ENCODE data around the gene ZC3H18.

ZC3H18 gene

DNA sequence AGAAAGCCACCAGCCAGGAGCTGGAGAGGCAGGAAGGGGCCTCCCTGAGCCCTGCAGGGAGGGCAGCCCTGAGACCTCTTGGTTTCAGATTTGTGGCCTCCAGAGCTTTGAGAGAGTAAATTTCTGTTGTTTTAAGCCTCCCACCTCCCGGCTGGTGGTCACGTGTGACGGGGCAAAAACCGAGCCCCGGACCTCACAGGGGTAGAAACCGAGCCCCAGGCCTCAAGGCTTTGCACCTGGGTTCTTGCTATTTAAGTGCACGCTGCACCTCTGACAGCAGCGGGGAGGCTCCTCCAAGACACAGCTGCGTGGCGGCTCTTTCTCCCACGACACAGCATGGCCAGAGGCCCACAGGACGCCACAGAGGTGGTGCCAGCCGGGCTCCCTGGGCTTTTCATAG is 17.4 kb upstream of the ZC3H18 start:
- H3K27me3 ChIP-seq (ENCODE audit: insufficient read depth, poor library complexity, severe bottlenecking), result no peaks in the 10 kb centered on the region
- DNase-seq (ENCODE audit: low read depth in 1 of 2, low spot score in 1 of 2), result no peak
- no peak overlapping the region for H3K27ac ChIP-seq (replicated peaks)

DNA sequence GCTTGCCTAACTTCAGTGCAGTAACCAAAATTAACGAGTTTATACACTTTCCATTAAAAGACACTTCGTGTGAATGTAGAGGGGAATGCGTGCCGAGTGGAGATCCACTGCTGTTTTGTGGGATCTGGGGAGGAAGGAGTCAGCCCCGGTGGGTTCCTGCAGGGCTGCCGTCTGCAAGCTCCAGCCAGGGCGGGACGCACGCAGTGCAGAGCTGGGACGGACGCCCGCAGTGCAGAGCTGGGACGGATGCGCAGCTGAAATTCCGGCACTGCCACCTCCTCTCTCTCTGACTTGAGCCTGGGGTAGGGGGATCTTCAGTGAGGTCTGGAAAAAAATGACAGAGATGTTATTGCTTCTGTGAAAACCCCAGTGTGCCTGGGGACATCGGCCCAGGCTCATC is 16.5 kb upstream of the ZC3H18 start:
- no peak for TF ChIP-seq POLR2AphosphoS5 (IDR thresholded peaks at IDR 0.05; ENCODE audit: low read depth)
- TF ChIP-seq GABPA (IDR thresholded peaks at IDR 0.05; ENCODE audit: low read depth), result no peak
- no peak for TF ChIP-seq SPI1 (IDR thresholded peaks at IDR 0.05; ENCODE audit: borderline replicate concordance, low read depth)
- H3K27ac ChIP-seq (replicated peaks), result no peak overlapping the region
- no peaks in the 10 kb centered on the region for H3K27me3 ChIP-seq (ENCODE audit: insufficient read depth, poor library complexity, severe bottlenecking)
- DNase-seq (ENCODE audit: low read depth in 1 of 2, low spot score in 1 of 2), result no peak
- H3K4me3 ChIP-seq (replicated peaks; ENCODE audit: insufficient read depth, low read length), result no peak overlapping the region

More for the DNA sequence above, 17.4 kb upstream of the ZC3H18 start:
- no peak overlapping the region for H3K4me3 ChIP-seq (replicated peaks; ENCODE audit: insufficient read depth, low read length)
- TF ChIP-seq, protein P1, sequence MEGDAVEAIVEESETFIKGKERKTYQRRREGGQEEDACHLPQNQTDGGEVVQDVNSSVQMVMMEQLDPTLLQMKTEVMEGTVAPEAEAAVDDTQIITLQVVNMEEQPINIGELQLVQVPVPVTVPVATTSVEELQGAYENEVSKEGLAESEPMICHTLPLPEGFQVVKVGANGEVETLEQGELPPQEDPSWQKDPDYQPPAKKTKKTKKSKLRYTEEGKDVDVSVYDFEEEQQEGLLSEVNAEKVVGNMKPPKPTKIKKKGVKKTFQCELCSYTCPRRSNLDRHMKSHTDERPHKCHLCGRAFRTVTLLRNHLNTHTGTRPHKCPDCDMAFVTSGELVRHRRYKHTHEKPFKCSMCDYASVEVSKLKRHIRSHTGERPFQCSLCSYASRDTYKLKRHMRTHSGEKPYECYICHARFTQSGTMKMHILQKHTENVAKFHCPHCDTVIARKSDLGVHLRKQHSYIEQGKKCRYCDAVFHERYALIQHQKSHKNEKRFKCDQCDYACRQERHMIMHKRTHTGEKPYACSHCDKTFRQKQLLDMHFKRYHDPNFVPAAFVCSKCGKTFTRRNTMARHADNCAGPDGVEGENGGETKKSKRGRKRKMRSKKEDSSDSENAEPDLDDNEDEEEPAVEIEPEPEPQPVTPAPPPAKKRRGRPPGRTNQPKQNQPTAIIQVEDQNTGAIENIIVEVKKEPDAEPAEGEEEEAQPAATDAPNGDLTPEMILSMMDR (IDR thresholded peaks at IDR 0.05; ENCODE audit: insufficient read depth, low read length), result no peak
- TF ChIP-seq POLR2AphosphoS5 (IDR thresholded peaks at IDR 0.05; ENCODE audit: low read depth), result no peak
- TF ChIP-seq, protein P2, sequence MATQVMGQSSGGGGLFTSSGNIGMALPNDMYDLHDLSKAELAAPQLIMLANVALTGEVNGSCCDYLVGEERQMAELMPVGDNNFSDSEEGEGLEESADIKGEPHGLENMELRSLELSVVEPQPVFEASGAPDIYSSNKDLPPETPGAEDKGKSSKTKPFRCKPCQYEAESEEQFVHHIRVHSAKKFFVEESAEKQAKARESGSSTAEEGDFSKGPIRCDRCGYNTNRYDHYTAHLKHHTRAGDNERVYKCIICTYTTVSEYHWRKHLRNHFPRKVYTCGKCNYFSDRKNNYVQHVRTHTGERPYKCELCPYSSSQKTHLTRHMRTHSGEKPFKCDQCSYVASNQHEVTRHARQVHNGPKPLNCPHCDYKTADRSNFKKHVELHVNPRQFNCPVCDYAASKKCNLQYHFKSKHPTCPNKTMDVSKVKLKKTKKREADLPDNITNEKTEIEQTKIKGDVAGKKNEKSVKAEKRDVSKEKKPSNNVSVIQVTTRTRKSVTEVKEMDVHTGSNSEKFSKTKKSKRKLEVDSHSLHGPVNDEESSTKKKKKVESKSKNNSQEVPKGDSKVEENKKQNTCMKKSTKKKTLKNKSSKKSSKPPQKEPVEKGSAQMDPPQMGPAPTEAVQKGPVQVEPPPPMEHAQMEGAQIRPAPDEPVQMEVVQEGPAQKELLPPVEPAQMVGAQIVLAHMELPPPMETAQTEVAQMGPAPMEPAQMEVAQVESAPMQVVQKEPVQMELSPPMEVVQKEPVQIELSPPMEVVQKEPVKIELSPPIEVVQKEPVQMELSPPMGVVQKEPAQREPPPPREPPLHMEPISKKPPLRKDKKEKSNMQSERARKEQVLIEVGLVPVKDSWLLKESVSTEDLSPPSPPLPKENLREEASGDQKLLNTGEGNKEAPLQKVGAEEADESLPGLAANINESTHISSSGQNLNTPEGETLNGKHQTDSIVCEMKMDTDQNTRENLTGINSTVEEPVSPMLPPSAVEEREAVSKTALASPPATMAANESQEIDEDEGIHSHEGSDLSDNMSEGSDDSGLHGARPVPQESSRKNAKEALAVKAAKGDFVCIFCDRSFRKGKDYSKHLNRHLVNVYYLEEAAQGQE (IDR thresholded peaks at IDR 0.05; ENCODE audit: insufficient replicate concordance, low read depth), result no peak
- no peak for TF ChIP-seq GABPA (IDR thresholded peaks at IDR 0.05; ENCODE audit: low read depth)
- TF ChIP-seq SPI1 (IDR thresholded peaks at IDR 0.05; ENCODE audit: borderline replicate concordance, low read depth), result no peak

DNA sequence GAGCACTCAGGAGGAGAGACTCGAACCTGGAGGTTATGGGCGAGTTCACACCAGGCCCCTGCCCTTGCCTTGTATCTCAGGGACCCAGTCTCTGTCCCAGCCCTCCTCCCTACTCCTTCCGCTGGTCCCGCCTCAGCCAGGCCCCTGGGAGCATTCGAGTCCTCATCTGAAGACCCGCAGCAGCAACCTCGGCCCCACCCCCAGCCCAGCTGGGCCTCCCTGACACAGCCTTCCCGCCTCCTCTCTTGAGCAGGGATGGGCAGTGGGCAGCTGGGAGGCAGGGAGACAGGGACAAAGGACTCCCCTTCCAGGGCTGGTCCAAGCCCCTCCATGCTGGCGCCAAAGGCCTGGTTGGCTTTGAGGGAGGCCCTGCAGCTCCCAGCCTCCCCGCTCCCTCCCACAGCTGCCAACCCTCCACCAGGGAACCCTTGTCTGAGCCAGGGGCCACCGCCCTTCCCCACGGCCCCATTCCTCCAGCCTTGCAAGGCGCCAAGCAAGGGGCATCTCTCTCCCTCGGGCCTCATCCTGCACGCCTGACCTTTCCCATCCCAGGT is 15.4 kb upstream of the ZC3H18 start:
- TF ChIP-seq, protein P1 (IDR thresholded peaks at IDR 0.05; ENCODE audit: insufficient read depth, low read length), result no peak
- TF ChIP-seq GABPA (IDR thresholded peaks at IDR 0.05; ENCODE audit: low read depth), result no peak
- TF ChIP-seq POLR2AphosphoS5 (IDR thresholded peaks at IDR 0.05; ENCODE audit: low read depth), result no peak
- no peak for TF ChIP-seq SPI1 (IDR thresholded peaks at IDR 0.05; ENCODE audit: borderline replicate concordance, low read depth)
- TF ChIP-seq, protein P2 (IDR thresholded peaks at IDR 0.05; ENCODE audit: insufficient replicate concordance, low read depth), result no peak
- Histone ChIP-seq H3K27me3 (ENCODE audit: insufficient read depth, poor library complexity, severe bottlenecking) (no peaks in the 10 kb centered on the region), H3K27ac (replicated peaks) (no peak overlapping the region), H3K4me3 (replicated peaks; ENCODE audit: insufficient read depth, low read length) (no peak overlapping the region)
- DNase-seq (ENCODE audit: low read depth in 1 of 2, low spot score in 1 of 2), result no peak

DNA sequence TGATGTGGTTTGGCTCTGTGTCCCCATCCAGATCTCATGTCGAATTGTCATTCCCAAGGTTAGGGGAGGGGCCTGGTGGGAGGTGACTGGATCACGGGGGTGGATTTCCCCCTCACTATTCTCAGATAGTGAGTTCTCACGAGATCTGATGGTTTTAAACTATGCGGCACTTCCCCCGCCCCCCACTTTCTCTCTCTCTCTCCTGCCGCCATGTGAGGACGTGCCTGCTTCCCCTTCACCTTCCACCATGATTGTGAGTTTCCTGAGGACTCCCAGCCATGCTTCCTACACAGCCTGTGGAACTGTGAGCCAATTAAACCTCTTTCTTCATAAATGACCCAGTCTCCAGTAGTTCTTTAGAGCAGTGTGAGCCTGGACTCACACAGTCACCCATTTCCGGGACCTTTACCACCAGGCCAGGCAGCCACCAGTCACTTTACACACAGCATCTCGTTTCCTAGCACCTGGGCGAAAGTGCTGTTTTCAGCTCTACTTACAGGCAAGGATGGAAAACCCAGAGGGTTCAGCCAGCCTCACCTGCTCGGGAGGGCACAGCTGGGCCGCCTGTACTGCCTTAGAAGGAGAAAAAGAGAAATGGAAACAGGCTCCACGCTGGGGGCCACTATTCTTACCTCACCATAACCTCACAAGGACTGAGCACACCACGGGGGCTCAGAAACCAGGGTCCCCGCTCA is 13.8 kb upstream of the ZC3H18 start:
- DNase-seq (ENCODE audit: low read depth in 1 of 2, low spot score in 1 of 2), result no peak
- Histone ChIP-seq H3K27ac (replicated peaks) (no peak overlapping the region), H3K4me3 (replicated peaks; ENCODE audit: insufficient read depth, low read length) (no peak overlapping the region), H3K27me3 (ENCODE audit: insufficient read depth, poor library complexity, severe bottlenecking) (no peaks in the 10 kb centered on the region)
- TF ChIP-seq, protein P1 (IDR thresholded peaks at IDR 0.05; ENCODE audit: insufficient read depth, low read length), result no peak
- no peak for TF ChIP-seq GABPA (IDR thresholded peaks at IDR 0.05; ENCODE audit: low read depth)
- TF ChIP-seq, protein P2 (IDR thresholded peaks at IDR 0.05; ENCODE audit: insufficient replicate concordance, low read depth), result no peak

Data from HL-60 (cell line).